Measurements from ENCODE around the gene SMIM35. TPM values are rescaled to one million over a fixed set of nuclear protein-coding genes. Genes with fewer than 3 reads are reported as not detected.

SMIM35 gene
- total RNA-seq, 1 experiment from 2014 or later: not detected

DNA sequence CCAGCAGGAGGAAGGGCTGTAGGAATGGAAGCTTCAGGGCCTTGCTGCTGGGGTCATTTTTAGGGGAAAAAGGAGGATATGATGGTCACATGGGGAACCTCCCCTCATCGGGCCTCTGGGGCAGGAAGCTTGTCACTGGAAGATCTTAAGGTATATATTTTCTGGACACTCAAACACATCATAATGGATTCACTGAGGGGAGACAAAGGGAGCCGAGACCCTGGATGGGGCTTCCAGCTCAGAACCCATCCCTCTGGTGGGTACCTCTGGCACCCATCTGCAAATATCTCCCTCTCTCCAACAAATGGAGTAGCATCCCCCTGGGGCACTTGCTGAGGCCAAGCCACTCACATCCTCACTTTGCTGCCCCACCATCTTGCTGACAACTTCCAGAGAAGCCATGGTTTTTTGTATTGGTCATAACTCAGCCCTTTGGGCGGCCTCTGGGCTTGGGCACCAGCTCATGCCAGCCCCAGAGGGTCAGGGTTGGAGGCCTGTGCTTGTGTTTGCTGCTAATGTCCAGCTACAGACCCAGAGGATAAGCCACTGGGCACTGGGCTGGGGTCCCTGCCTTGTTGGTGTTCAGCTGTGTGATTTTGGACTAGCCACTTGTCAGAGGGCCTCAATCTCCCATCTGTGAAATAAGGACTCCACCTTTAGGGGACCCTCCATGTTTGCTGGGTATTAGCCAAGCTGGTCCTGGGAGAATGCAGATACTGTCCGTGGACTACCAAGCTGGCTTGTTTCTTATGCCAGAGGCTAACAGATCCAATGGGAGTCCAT is 86.5 kb downstream of the SMIM35 start:
- H3F3A ChIP-seq (ENCODE audit: low read length, unreplicated experiment): no peaks in the 10 kb centered on the region
- no peak overlapping the region for H3K4me3 ChIP-seq (ENCODE audit: low read length)
- no TSS peak for BruUV-seq (replicated peaks)
- no peak overlapping the region for H2AFZ ChIP-seq (ENCODE audit: low read length)
- ATAC-seq (no peak), DNase-seq (no peak)
- peaks cover 48% of the 10 kb centered on the region for H3K27me3 ChIP-seq (ENCODE audit: low read length)
- no peaks in the 10 kb centered on the region for H3K9me3 ChIP-seq (ENCODE audit: low read length)
- no peak overlapping the region for H3K4me2 ChIP-seq (ENCODE audit: low read length)
- H3K27ac ChIP-seq (ENCODE audit: low read length): no peak overlapping the region
- no peaks in the 10 kb centered on the region for H3K4me1 ChIP-seq (ENCODE audit: insufficient read depth, low read length)
- no peaks in the 10 kb centered on the region for H3K9me2 ChIP-seq (replicated peaks; ENCODE audit: low read length)
- CTCF ChIA-PET: no interaction called here
- intact Hi-C loops (cut with micrococcal nuclease): no loop called here
- TF ChIP-seq EZH2phosphoT487 (IDR thresholded peaks at IDR 0.05; ENCODE audit: borderline replicate concordance, low read length) (no peak), EZH2 (IDR thresholded peaks at IDR 0.05; ENCODE audit: low read length, unreplicated experiment) (no peak)
- TF ChIP-seq, protein P1, sequence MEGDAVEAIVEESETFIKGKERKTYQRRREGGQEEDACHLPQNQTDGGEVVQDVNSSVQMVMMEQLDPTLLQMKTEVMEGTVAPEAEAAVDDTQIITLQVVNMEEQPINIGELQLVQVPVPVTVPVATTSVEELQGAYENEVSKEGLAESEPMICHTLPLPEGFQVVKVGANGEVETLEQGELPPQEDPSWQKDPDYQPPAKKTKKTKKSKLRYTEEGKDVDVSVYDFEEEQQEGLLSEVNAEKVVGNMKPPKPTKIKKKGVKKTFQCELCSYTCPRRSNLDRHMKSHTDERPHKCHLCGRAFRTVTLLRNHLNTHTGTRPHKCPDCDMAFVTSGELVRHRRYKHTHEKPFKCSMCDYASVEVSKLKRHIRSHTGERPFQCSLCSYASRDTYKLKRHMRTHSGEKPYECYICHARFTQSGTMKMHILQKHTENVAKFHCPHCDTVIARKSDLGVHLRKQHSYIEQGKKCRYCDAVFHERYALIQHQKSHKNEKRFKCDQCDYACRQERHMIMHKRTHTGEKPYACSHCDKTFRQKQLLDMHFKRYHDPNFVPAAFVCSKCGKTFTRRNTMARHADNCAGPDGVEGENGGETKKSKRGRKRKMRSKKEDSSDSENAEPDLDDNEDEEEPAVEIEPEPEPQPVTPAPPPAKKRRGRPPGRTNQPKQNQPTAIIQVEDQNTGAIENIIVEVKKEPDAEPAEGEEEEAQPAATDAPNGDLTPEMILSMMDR (conservative IDR thresholded peaks at IDR 0.05; ENCODE audit: low read depth, low read length): no peak
- H4K20me1 ChIP-seq (ENCODE audit: low read length): no peaks in the 10 kb centered on the region
- POLR2A ChIA-PET (ENCODE audit: unreplicated experiment): no interaction called here
- no peaks in the 10 kb centered on the region for H3K36me3 ChIP-seq (ENCODE audit: low read depth, low read length)
- no peak overlapping the region for H3K9ac ChIP-seq (ENCODE audit: low read length)
- H3K79me2 ChIP-seq (ENCODE audit: low read length): no peaks in the 10 kb centered on the region

DNA sequence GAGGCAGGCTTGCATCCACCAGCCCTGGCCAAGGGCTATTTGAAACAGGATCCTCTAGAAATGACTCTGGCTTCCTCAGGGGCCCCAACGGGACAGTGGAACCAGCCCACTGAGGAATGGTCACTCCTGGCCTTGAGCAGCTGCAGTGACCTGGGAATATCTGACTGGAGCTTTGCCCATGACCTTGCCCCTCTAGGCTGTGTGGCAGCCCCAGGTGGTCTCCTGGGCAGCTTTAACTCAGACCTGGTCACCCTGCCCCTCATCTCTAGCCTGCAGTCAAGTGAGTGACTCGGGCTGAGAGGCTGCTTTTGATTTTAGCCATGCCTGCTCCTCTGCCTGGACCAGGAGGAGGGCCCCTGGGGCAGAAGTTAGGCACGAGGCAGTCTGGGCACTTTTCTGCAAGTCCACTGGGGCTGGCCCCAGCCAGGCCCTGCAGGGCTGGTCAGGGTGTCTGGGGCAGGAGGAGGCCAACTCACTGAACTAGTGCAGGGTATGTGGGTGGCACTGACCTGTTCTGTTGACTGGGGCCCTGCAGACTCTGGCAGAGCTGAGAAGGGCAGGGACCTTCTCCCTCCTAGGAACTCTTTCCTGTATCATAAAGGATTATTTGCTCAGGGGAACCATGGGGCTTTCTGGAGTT is 87.3 kb downstream of the SMIM35 start:
- ATAC-seq: no peak
- Histone ChIP-seq H3K4me3 (ENCODE audit: low read length) (no peak overlapping the region), H3K4me1 (ENCODE audit: insufficient read depth, low read length) (no peaks in the 10 kb centered on the region), H3K9me3 (ENCODE audit: low read length) (no peaks in the 10 kb centered on the region), H4K20me1 (ENCODE audit: low read length) (no peaks in the 10 kb centered on the region), H3K79me2 (ENCODE audit: low read length) (no peaks in the 10 kb centered on the region), H2AFZ (ENCODE audit: low read length) (no peak overlapping the region), H3K36me3 (ENCODE audit: low read depth, low read length) (no peaks in the 10 kb centered on the region), H3K27me3 (ENCODE audit: low read length) (peaks cover 48% of the 10 kb centered on the region; the same call in 1 of the 2 replicates), H3K9me2 (replicated peaks; ENCODE audit: low read length) (no peaks in the 10 kb centered on the region), H3F3A (ENCODE audit: low read length, unreplicated experiment) (no peaks in the 10 kb centered on the region), H3K27ac (ENCODE audit: low read length) (no peak overlapping the region), H3K4me2 (ENCODE audit: low read length) (no peak overlapping the region), H3K9ac (ENCODE audit: low read length) (no peak overlapping the region)
- CTCF ChIA-PET: no interaction called here
- POLR2A ChIA-PET (ENCODE audit: unreplicated experiment): no interaction called here
- DNase-seq: no peak
- intact Hi-C loops (cut with micrococcal nuclease): no loop called here
- TF ChIP-seq EZH2phosphoT487 (IDR thresholded peaks at IDR 0.05; ENCODE audit: borderline replicate concordance, low read length): no peak
- TF ChIP-seq, protein P1 (conservative IDR thresholded peaks at IDR 0.05; ENCODE audit: low read depth, low read length): no peak
- no peak for TF ChIP-seq EZH2 (IDR thresholded peaks at IDR 0.05; ENCODE audit: low read length, unreplicated experiment)
- no TSS peak for BruUV-seq (replicated peaks)

All from PC-3 (cell line).